Measurements from ENCODE around the gene MEGF11. TPM values are rescaled to one million over a fixed set of nuclear protein-coding genes. Genes with fewer than 3 reads are reported as not detected.
"Not testable (repeated sequence)": the region's sequence is repeated elsewhere in the genome, so short reads cannot be mapped to it uniquely, and the experiment has no call there.

Gene MEGF11
- total RNA-seq, 1 experiment from 2014 or later: 0.09 TPM

DNA sequence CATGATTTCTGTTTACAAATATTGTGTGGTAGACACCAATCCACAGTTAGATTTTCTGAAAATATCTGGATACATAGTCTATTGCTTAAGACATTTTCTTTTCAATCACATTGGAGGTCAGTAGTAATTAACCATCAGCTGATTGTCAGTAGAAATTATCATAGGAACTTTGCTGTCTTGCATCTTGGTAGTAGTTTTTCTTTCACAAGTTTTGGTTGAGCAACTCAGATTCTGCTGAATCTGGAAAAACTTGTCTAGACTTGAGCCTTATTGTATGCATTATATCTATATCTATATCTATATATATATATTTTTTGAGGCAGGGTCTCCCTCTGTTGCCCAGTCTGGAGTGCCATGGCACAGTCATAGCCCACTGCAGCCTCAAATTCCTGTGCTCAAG lies 380.3 kb downstream of the MEGF11 start:
- Mint-ChIP-seq H3K36me3 (ENCODE audit: insufficient read depth, unreplicated experiment) (peaks cover 45% of the 10 kb centered on the region), H3K9me3 (ENCODE audit: unreplicated experiment) (no peaks in the 10 kb centered on the region), H3K27me3 (ENCODE audit: insufficient read depth, unreplicated experiment) (no peaks in the 10 kb centered on the region), H3K4me1 (ENCODE audit: insufficient read depth, unreplicated experiment) (peaks cover 5% of the 10 kb centered on the region), H3K27ac (ENCODE audit: low read depth, unreplicated experiment) (no peak overlapping the region), H3K4me3 (ENCODE audit: unreplicated experiment) (no peak overlapping the region)
- peak; percentile 20 for DNase-seq (ENCODE audit: unreplicated experiment)
- BruUV-seq (replicated peaks): no TSS peak
- intact Hi-C loops (cut with micrococcal nuclease): no loop called here
- ChIA-PET POLR2A (interaction anchor here (1.3 to 2.2 kb wide), 2 partner anchors 8 to 82 kb away, joined by 4 to 7 read pairs; no protein-coding TSS in a partner anchor), CTCF (no interaction called here)
- TF ChIP-seq, protein P1, sequence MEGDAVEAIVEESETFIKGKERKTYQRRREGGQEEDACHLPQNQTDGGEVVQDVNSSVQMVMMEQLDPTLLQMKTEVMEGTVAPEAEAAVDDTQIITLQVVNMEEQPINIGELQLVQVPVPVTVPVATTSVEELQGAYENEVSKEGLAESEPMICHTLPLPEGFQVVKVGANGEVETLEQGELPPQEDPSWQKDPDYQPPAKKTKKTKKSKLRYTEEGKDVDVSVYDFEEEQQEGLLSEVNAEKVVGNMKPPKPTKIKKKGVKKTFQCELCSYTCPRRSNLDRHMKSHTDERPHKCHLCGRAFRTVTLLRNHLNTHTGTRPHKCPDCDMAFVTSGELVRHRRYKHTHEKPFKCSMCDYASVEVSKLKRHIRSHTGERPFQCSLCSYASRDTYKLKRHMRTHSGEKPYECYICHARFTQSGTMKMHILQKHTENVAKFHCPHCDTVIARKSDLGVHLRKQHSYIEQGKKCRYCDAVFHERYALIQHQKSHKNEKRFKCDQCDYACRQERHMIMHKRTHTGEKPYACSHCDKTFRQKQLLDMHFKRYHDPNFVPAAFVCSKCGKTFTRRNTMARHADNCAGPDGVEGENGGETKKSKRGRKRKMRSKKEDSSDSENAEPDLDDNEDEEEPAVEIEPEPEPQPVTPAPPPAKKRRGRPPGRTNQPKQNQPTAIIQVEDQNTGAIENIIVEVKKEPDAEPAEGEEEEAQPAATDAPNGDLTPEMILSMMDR (IDR thresholded peaks at IDR 0.05; ENCODE audit: unreplicated experiment): no peak

DNA sequence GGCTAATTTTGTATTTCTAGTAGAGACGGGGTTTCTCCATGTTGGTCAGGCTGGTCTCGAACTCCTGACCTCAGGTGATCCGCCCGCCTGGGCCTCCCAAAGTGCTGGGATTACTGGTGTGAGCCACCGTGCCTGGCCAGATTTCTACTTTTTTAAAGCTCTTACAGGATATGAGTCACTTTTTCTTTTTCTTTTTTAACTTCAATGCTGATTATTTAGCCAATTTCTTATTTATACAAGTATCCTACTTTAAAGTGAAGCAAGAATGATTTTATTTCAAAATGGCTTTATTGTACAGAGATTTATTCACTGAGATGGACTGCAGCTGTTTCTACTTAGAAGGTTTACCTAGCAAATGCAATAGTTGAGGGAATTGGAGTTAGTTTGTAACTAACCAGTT lies 381.0 kb downstream of the MEGF11 start:
- BruUV-seq (replicated peaks); H3K27me3 Mint-ChIP-seq (ENCODE audit: insufficient read depth, unreplicated experiment); H3K4me3 Mint-ChIP-seq (ENCODE audit: unreplicated experiment); intact Hi-C loops (cut with micrococcal nuclease); H3K27ac Mint-ChIP-seq (ENCODE audit: low read depth, unreplicated experiment); CTCF ChIA-PET; H3K4me1 Mint-ChIP-seq (ENCODE audit: insufficient read depth, unreplicated experiment); H3K9me3 Mint-ChIP-seq (ENCODE audit: unreplicated experiment); DNase-seq (ENCODE audit: unreplicated experiment): not testable (repeated sequence)
- peaks cover 38% of the 10 kb centered on the region for H3K36me3 Mint-ChIP-seq (ENCODE audit: insufficient read depth, unreplicated experiment)
- POLR2A ChIA-PET: interaction anchor here (0.8 to 2.2 kb wide), 4 partner anchors 9 to 81 kb away, joined by 3 to 7 read pairs (median 4); no protein-coding TSS in a partner anchor

DNA sequence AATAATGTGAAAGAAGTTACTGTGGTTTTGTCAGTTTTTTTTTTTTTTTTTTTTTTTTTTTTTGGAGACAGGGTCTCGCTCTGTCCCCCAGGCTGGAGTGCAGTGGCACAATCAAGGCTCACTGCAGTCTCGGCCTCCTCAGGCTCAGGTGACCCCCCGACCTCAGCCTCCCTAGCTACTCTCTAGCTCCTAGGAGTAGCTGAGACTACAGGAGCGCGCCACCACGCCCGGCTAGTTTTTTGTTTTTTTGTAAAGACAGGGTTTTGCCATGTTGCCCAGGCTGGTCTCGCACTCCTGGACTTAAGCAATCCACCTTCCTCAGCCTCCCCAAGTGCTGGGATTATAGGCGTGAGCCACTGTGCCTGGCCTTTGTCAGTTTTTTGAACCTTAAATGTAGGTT lies 381.7 kb downstream of the MEGF11 start:
- CTCF ChIA-PET: interaction anchor here (0.6 kb wide), 1 partner anchor 141 kb away, joined by 3 read pairs; no protein-coding TSS in a partner anchor

DNA sequence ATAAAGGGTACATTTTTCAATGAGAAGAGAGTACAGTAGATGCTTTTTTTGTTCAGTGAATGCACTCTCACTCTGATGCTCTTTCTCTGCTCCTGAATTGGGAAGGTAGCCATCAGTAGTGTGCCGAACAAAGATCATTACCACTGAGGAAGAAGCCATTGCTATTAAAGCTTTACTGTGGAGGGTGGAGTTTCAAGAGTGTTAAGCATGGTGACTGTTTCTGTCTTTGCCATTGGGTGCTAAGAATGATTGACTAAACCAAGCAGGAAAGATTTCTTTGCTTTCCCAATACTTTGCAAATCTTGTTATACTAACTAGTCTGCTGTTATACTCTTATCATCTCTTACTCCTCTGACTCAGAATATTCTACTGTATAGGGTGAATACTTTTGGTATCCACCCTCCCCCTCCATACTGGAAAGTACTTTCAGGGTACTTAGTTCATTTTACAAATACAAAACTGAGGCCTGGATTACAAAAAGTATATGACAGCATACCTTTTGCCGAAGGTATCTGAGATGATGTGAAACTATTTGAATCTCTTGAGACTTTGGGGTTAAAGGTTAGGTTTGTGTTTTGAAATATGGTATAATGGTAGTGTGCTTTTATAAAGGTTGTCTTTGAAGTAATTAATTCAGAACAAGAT lies 382.5 kb downstream of the MEGF11 start:
- ChIA-PET CTCF (interaction anchor here (0.5 to 0.8 kb wide), 2 partner anchors 110 to 149 kb away, joined by 3 read pairs; no protein-coding TSS in a partner anchor), POLR2A (interaction anchor here (0.6 to 4.6 kb wide), 24 partner anchors 17 to 629 kb away, joined by 3 to 89 read pairs (median 5); partner anchors contain the start of genes DENND4A, DIS3L, INTS14 and PARP16)
- H3K4me1 Mint-ChIP-seq (ENCODE audit: insufficient read depth, unreplicated experiment): peaks cover 5% of the 10 kb centered on the region
- H3K27me3 Mint-ChIP-seq (ENCODE audit: insufficient read depth, unreplicated experiment): no peaks in the 10 kb centered on the region
- H3K9me3 Mint-ChIP-seq (ENCODE audit: unreplicated experiment): no peaks in the 10 kb centered on the region
- peak overlapping the region; percentile 99 for H3K4me3 Mint-ChIP-seq (ENCODE audit: unreplicated experiment)
- DNase-seq (ENCODE audit: unreplicated experiment): peak; percentile 62
- intact Hi-C loops (cut with micrococcal nuclease): no loop called here
- TSS peak; percentile 27 for BruUV-seq (replicated peaks)
- TF ChIP-seq, protein P1 (IDR thresholded peaks at IDR 0.05; ENCODE audit: unreplicated experiment): no peak
- peak overlapping the region; percentile 99 for H3K27ac Mint-ChIP-seq (ENCODE audit: low read depth, unreplicated experiment)
- peaks cover 35% of the 10 kb centered on the region for H3K36me3 Mint-ChIP-seq (ENCODE audit: insufficient read depth, unreplicated experiment)

More for the DNA sequence above, 381.7 kb downstream of the MEGF11 start:
- H3K9me3 Mint-ChIP-seq (ENCODE audit: unreplicated experiment); H3K27ac Mint-ChIP-seq (ENCODE audit: low read depth, unreplicated experiment); BruUV-seq (replicated peaks); H3K27me3 Mint-ChIP-seq (ENCODE audit: insufficient read depth, unreplicated experiment); intact Hi-C loops (cut with micrococcal nuclease); DNase-seq (ENCODE audit: unreplicated experiment); H3K4me1 Mint-ChIP-seq (ENCODE audit: insufficient read depth, unreplicated experiment): not testable (repeated sequence)
- Mint-ChIP-seq H3K36me3 (ENCODE audit: insufficient read depth, unreplicated experiment) (peaks cover 35% of the 10 kb centered on the region), H3K4me3 (ENCODE audit: unreplicated experiment) (peak overlapping the region; percentile 99)
- POLR2A ChIA-PET: interaction anchor here (0.8 to 4.6 kb wide), 8 partner anchors 10 to 140 kb away, joined by 3 to 60 read pairs (median 8); no protein-coding TSS in a partner anchor
